AG04449 (cell line): ENCODE measurements around the gene GDF10.

Experiments used
- CTCF ChIA-PET: fragments of 350-600 bp; formaldehyde crosslinking; extraction: SDS; loops from one replicate; lab custom pipeline; 2021; ENCODE audit warnings: antibody characterized with exemption; lab: Yijun Ruan, JAX
- POLR2A ChIA-PET: fragments of 400-600, 350-600 bp; formaldehyde crosslinking; extraction: SDS; loops from one replicate; lab custom pipeline; 2020; ENCODE audit warnings: antibody characterized with exemption, inconsistent platforms; lab: Yijun Ruan, JAX
- DNase-seq: peaks from one replicate; pipeline ENCODE4 v3.0.0-alpha.2; 2010; ENCODE audit warnings: low read depth, low spot score
- H3K4me3 ChIP-seq: 2 replicates; pipeline ENCODE4 v1.5.1; 2011; ENCODE audit warnings: low read depth, mild to moderate bottlenecking, control low read depth, low read length
- CTCF ChIP-seq: IDR thresholded peaks from one replicate; pipeline ENCODE4 v1.5.1; 2011; ENCODE audit warnings: mild to moderate bottlenecking, moderate library complexity, low read length, control low read depth, inconsistent platforms; ENCODE audit not compliant: insufficient read depth; ENCODE audit errors: missing control alignments

Gene GDF10

GRCh38 chr10:47301833-47302232 is 1.8 kb downstream of the GDF10 start:
- TF ChIP-seq CTCF = no peak
- CTCF ChIA-PET = interaction anchor here (3.1 to 3.6 kb wide), 2 partner anchors 11 to 254 kb away, joined by 18 to 19 read pairs; no protein-coding TSS in a partner anchor
- no peak for DNase-seq
- POLR2A ChIA-PET = no interaction called here
- no peak overlapping the region for H3K4me3 ChIP-seq

- POLR2A ChIA-PET = no interaction called here
- CTCF ChIA-PET = interaction anchor here (3.1 to 3.6 kb wide), 2 partner anchors 9 to 255 kb away, joined by 18 to 19 read pairs; no protein-coding TSS in a partner anchor
- no peak overlapping the region for H3K4me3 ChIP-seq
- TF ChIP-seq CTCF = no peak
- DNase-seq = no peak
Observed at GRCh38 chr10:47303105-47303504, 3.1 kb downstream of the GDF10 start.

- ChIA-PET POLR2A (no interaction called here), CTCF (interaction anchor here (3.1 to 3.6 kb wide), 2 partner anchors 9 to 256 kb away, joined by 18 to 19 read pairs; no protein-coding TSS in a partner anchor)
- DNase-seq = no peak
- TF ChIP-seq CTCF = no peak
- H3K4me3 ChIP-seq = no peak overlapping the region
Observed at GRCh38 chr10:47303866-47304265, 3.9 kb downstream of the GDF10 start.

- ChIA-PET CTCF (interaction anchor here (0.9 to 4.7 kb wide), 5 partner anchors 11 to 313 kb away, joined by 4 to 26 read pairs (median 7); no protein-coding TSS in a partner anchor), POLR2A (no interaction called here)
- H3K4me3 ChIP-seq = no peak overlapping the region
- no peak for DNase-seq
- TF ChIP-seq CTCF = no peak
Observed at GRCh38 chr10:47305566-47305965, 5.6 kb downstream of the GDF10 start.

- no peak for TF ChIP-seq CTCF
- no peak for DNase-seq
- POLR2A ChIA-PET = no interaction called here
- CTCF ChIA-PET = interaction anchor here (1.1 to 4.7 kb wide), 5 partner anchors 10 to 312 kb away, joined by 5 to 26 read pairs (median 7); no protein-coding TSS in a partner anchor
- no peak overlapping the region for H3K4me3 ChIP-seq
Observed at GRCh38 chr10:47306387-47307210, 6.6 kb downstream of the GDF10 start.

- DNase-seq = no peak
- ChIA-PET CTCF (interaction anchor here (1.5 to 4.7 kb wide), 3 partner anchors 259 to 313 kb away, joined by 7 to 26 read pairs (median 18); no protein-coding TSS in a partner anchor), POLR2A (no interaction called here)
Observed at GRCh38 chr10:47307381-47307780, 7.4 kb downstream of the GDF10 start.

More at GRCh38 chr10:47307381-47307780, 7.4 kb downstream of the GDF10 start:
- TF ChIP-seq CTCF = no peak
- no peak overlapping the region for H3K4me3 ChIP-seq
